Measurements from ENCODE around the gene MRPL34.
"Not testable (repeated sequence)": the region's sequence is repeated elsewhere in the genome, so short reads cannot be mapped to it uniquely, and the experiment has no call there.

Gene MRPL34

DNA sequence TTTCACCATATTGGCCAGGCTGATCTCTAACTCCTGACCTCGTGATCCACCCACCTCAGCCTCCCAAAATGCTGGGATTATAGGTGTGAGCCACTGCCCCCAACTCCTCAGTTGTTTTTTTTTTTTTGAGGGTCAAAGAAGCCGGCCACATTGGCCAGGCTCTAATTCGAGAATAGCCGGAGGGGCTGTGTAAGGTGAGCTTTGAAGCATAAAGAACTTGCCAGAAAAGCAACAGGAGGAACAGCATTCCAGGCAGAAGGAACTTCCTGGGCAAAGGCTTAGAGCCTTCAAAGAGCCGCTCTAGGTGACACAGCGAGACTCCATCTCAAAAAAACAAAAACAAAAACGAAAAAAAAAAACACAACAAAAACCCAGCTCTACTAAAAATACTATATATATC, 39.6 kb upstream of the MRPL34 start:
- H2AFZ ChIP-seq (ENCODE audit: low read depth), result no peak overlapping the region
- no peak overlapping the region for H3K4me3 ChIP-seq (IDR thresholded peaks at IDR 0.05; ENCODE audit: insufficient read depth, low read depth, low read length)
- H3K4me2 ChIP-seq, result no peak overlapping the region

DNA sequence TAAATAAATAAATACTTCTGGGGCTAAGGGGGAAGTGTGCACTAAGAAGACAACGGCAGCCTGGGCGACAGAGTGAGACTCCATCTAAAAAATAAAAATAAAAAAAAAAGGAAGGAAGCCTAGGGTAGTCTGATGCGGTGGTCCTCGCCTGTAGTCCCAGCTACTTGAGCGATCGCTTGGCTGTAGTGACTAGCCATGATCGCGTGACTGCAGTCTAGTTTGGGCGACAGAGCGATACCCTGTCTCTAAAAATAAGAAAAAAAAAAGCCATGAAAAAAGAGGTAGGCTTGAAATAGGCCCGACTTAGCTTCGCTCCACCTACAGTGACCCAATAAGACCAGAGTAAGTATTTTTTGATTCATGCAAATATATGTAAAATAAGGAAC, 39.1 kb upstream of the MRPL34 start:
- peaks cover 6% of the 10 kb centered on the region; the same call in 1 of the 2 replicates for H3K79me2 ChIP-seq (ENCODE audit: insufficient read depth, low read depth)
- peak overlapping the region; percentile 32; the same call in 1 of the 2 replicates for H2AFZ ChIP-seq (ENCODE audit: low read depth)
- H3K4me1 ChIP-seq (ENCODE audit: low read depth, poor library complexity, severe bottlenecking), result peaks cover 14% of the 10 kb centered on the region
- no peak overlapping the region for H3K9ac ChIP-seq
- no peaks in the 10 kb centered on the region for H4K20me1 ChIP-seq (ENCODE audit: insufficient read depth)
- TF ChIP-seq, protein P1, sequence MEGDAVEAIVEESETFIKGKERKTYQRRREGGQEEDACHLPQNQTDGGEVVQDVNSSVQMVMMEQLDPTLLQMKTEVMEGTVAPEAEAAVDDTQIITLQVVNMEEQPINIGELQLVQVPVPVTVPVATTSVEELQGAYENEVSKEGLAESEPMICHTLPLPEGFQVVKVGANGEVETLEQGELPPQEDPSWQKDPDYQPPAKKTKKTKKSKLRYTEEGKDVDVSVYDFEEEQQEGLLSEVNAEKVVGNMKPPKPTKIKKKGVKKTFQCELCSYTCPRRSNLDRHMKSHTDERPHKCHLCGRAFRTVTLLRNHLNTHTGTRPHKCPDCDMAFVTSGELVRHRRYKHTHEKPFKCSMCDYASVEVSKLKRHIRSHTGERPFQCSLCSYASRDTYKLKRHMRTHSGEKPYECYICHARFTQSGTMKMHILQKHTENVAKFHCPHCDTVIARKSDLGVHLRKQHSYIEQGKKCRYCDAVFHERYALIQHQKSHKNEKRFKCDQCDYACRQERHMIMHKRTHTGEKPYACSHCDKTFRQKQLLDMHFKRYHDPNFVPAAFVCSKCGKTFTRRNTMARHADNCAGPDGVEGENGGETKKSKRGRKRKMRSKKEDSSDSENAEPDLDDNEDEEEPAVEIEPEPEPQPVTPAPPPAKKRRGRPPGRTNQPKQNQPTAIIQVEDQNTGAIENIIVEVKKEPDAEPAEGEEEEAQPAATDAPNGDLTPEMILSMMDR (conservative IDR thresholded peaks at IDR 0.05; ENCODE audit: low read depth, low read length), result no peak
- H3K4me3 ChIP-seq (IDR thresholded peaks at IDR 0.05; ENCODE audit: insufficient read depth, low read depth, low read length), result no peak overlapping the region
- peak overlapping the region; percentile 43; the same call in 1 of the 2 replicates for H3K4me2 ChIP-seq
- H3K27me3 ChIP-seq (ENCODE audit: insufficient read depth, low read depth), result no peaks in the 10 kb centered on the region
- H3K36me3 ChIP-seq (ENCODE audit: insufficient read depth), result no peaks in the 10 kb centered on the region
- no peak overlapping the region for H3K27ac ChIP-seq

More for the DNA sequence above, 39.6 kb upstream of the MRPL34 start:
- Histone ChIP-seq H3K9ac (no peak overlapping the region), H3K27ac (no peak overlapping the region), H3K27me3 (ENCODE audit: insufficient read depth, low read depth) (no peaks in the 10 kb centered on the region), H4K20me1 (ENCODE audit: insufficient read depth) (no peaks in the 10 kb centered on the region), H3K4me1 (ENCODE audit: low read depth, poor library complexity, severe bottlenecking) (peaks cover 14% of the 10 kb centered on the region), H3K36me3 (ENCODE audit: insufficient read depth) (no peaks in the 10 kb centered on the region), H3K79me2 (ENCODE audit: insufficient read depth, low read depth) (peaks cover 6% of the 10 kb centered on the region; the same call in 1 of the 2 replicates)
- TF ChIP-seq, protein P1 (conservative IDR thresholded peaks at IDR 0.05; ENCODE audit: low read depth, low read length), result no peak

GRCh38 chr19:17266975-17267788, 38.5 kb upstream of the MRPL34 start, which contains the start of gene BABAM1:
TSS of gene BABAM1 (plus strand) at chr19:17267443. CDS start at chr19:17268807, 1,364 bp downstream.
- Histone ChIP-seq H3K4me3 (IDR thresholded peaks at IDR 0.05; ENCODE audit: insufficient read depth, low read depth, low read length) (no peak within 1 kb of the TSS), H3K4me1 (ENCODE audit: low read depth, poor library complexity, severe bottlenecking) (peaks cover 14% of the 10 kb centered on the region), H3K27ac (peak within 1 kb of the TSS; percentile 61), H4K20me1 (ENCODE audit: insufficient read depth) (no peaks in the 10 kb centered on the region), H3K4me2 (peak within 1 kb of the TSS; percentile 83), H3K36me3 (ENCODE audit: insufficient read depth) (no peaks in the 10 kb centered on the region), H3K9ac (peak within 1 kb of the TSS; percentile 56; the same call in 1 of the 2 replicates), H3K27me3 (ENCODE audit: insufficient read depth, low read depth) (no peaks in the 10 kb centered on the region), H2AFZ (ENCODE audit: low read depth) (peak within 1 kb of the TSS; percentile 35; the same call in 1 of the 2 replicates), H3K79me2 (ENCODE audit: insufficient read depth, low read depth) (peaks cover 6% of the 10 kb centered on the region; the same call in 1 of the 2 replicates)
- TF ChIP-seq, protein P1 (conservative IDR thresholded peaks at IDR 0.05; ENCODE audit: low read depth, low read length), result no peak

GRCh38 chr19:17268754-17269153, 36.9 kb upstream of the MRPL34 start:
- Histone ChIP-seq H3K27ac (peak overlapping the region; percentile 61; the same call in 1 of the 2 replicates), H3K9ac (no peak overlapping the region), H3K4me1 (ENCODE audit: low read depth, poor library complexity, severe bottlenecking) (peaks cover 14% of the 10 kb centered on the region), H3K4me2 (peak overlapping the region; percentile 83; the same call in 1 of the 2 replicates), H3K79me2 (ENCODE audit: insufficient read depth, low read depth) (peaks cover 6% of the 10 kb centered on the region; the same call in 1 of the 2 replicates), H2AFZ (ENCODE audit: low read depth) (no peak overlapping the region), H3K4me3 (IDR thresholded peaks at IDR 0.05; ENCODE audit: insufficient read depth, low read depth, low read length) (no peak overlapping the region), H3K36me3 (ENCODE audit: insufficient read depth) (no peaks in the 10 kb centered on the region), H3K27me3 (ENCODE audit: insufficient read depth, low read depth) (no peaks in the 10 kb centered on the region), H4K20me1 (ENCODE audit: insufficient read depth) (no peaks in the 10 kb centered on the region)
- TF ChIP-seq, protein P1 (conservative IDR thresholded peaks at IDR 0.05; ENCODE audit: low read depth, low read length), result no peak

GRCh38 chr19:17274892-17275291, 30.8 kb upstream of the MRPL34 start:
- not testable (repeated sequence) for H3K36me3 ChIP-seq (ENCODE audit: insufficient read depth); H3K4me1 ChIP-seq (ENCODE audit: low read depth, poor library complexity, severe bottlenecking); H3K79me2 ChIP-seq (ENCODE audit: insufficient read depth, low read depth); H3K27me3 ChIP-seq (ENCODE audit: insufficient read depth, low read depth); H3K9ac ChIP-seq; H2AFZ ChIP-seq (ENCODE audit: low read depth); H3K27ac ChIP-seq; H3K4me3 ChIP-seq (IDR thresholded peaks at IDR 0.05; ENCODE audit: insufficient read depth, low read depth, low read length); H3K4me2 ChIP-seq; H4K20me1 ChIP-seq (ENCODE audit: insufficient read depth)

All from KMS-11 (cell line).